Vagina (tissue), 2 donors: ENCODE results near the gene RABGGTA.

Experiments
- CTCF ChIP-seq, 3 experiments: fragments of 450-650 bp in 2 of 3; fragments of 200-600 bp in 1 of 3; sonication (generic) in 1 of 3; IDR thresholded peaks; one replicate each; pipeline ENCODE4 v1.5.1; 2017 to 2019; ENCODE audit warnings: antibody characterized with exemption in 3 of 3, mild to moderate bottlenecking in 2 of 3, moderate library complexity in 2 of 3
- POLR2A ChIP-seq, 2 donors: fragments of 450-650 bp; IDR thresholded peaks; one replicate each; pipeline ENCODE4 v1.6.1; 2017; ENCODE audit warnings: antibody characterized with exemption in 2 of 2, mild to moderate bottlenecking in 2 of 2, moderate library complexity in 2 of 2
- POLR2AphosphoS5 ChIP-seq, 2 donors: sonication (generic); formaldehyde crosslinking; IDR thresholded peaks; one replicate each; pipeline ENCODE4 v1.9.0; 2017; ENCODE audit warnings: antibody characterized with exemption in 2 of 2, mild to moderate bottlenecking in 2 of 2, low read depth in 1 of 2; ENCODE audit not compliant: insufficient read depth in 1 of 2

GRCh38 chr14:24267516-24267915 is 3.9 kb downstream of the RABGGTA start:
- TF ChIP-seq POLR2A (IDR thresholded peaks at IDR 0.05), result no peak
- no peak for TF ChIP-seq CTCF (IDR thresholded peaks at IDR 0.05)
- TF ChIP-seq POLR2AphosphoS5 (IDR thresholded peaks at IDR 0.05; ENCODE audit: insufficient read depth in 1 of 2, low read depth in 1 of 2), result no peak
